Vagina (tissue), 2 donors: ENCODE data around the gene SLC25A21.

Experiments used
- POLR2A ChIP-seq, 2 donors: fragments of 450-650 bp; IDR thresholded peaks; one replicate each; pipeline ENCODE4 v1.6.1; 2017; ENCODE audit warnings: antibody characterized with exemption in 2 of 2, mild to moderate bottlenecking in 2 of 2, moderate library complexity in 2 of 2
- POLR2AphosphoS5 ChIP-seq, 2 donors: sonication (generic); formaldehyde crosslinking; IDR thresholded peaks; one replicate each; pipeline ENCODE4 v1.9.0; 2017; ENCODE audit warnings: antibody characterized with exemption in 2 of 2, mild to moderate bottlenecking in 2 of 2, low read depth in 1 of 2; ENCODE audit not compliant: insufficient read depth in 1 of 2
- TF ChIP-seq, protein P1 (sequence below), 3 experiments: fragments of 450-650 bp in 2 of 3; fragments of 200-600 bp in 1 of 3; sonication (generic) in 1 of 3; IDR thresholded peaks; one replicate each; pipeline ENCODE4 v1.5.1; 2017 to 2019; ENCODE audit warnings: antibody characterized with exemption in 3 of 3, mild to moderate bottlenecking in 2 of 3, moderate library complexity in 2 of 3

DNA sequence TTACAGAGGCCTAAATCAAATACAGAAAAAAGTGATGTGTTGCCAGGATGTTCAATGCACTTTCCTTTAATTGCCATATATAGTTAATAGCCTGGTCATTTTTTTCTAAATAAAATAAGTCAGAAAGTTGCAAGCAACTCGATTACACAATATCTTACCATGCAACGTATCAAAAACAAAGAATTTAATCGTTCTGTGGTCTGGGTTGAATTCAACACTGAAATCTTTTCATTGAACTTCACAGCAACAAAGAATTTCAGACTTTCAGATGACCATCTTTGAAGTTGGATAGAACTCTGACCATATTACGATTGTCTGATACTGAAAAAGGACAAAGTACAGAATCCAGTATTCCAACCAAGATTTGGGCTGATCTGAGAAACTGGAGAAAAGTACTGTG lies 231.9 kb downstream of the SLC25A21 start:
- TF ChIP-seq POLR2A (IDR thresholded peaks at IDR 0.05) (no peak), POLR2AphosphoS5 (IDR thresholded peaks at IDR 0.05; ENCODE audit: insufficient read depth in 1 of 2, low read depth in 1 of 2) (no peak)
- TF ChIP-seq, protein P1, sequence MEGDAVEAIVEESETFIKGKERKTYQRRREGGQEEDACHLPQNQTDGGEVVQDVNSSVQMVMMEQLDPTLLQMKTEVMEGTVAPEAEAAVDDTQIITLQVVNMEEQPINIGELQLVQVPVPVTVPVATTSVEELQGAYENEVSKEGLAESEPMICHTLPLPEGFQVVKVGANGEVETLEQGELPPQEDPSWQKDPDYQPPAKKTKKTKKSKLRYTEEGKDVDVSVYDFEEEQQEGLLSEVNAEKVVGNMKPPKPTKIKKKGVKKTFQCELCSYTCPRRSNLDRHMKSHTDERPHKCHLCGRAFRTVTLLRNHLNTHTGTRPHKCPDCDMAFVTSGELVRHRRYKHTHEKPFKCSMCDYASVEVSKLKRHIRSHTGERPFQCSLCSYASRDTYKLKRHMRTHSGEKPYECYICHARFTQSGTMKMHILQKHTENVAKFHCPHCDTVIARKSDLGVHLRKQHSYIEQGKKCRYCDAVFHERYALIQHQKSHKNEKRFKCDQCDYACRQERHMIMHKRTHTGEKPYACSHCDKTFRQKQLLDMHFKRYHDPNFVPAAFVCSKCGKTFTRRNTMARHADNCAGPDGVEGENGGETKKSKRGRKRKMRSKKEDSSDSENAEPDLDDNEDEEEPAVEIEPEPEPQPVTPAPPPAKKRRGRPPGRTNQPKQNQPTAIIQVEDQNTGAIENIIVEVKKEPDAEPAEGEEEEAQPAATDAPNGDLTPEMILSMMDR (IDR thresholded peaks at IDR 0.05) = no peak
